DND-41 (cell line): Measurements from ENCODE around the gene UGT1A8.

Experiments
- ATAC-seq: fragments of 200-7000 bp; cut with Tn5 transposase; 3 replicates; pipeline ENCODE4 v1.9.1; 2021; ENCODE audit warnings: low read depth; ENCODE audit not compliant: insufficient read depth
- DNase-seq: peaks from one replicate; pipeline ENCODE4 v3.0.0-alpha.2; 2020
- H2AFZ ChIP-seq: 2 replicates; pipeline ENCODE4 v1.6.0; 2012; ENCODE audit warnings: low read depth, low read length
- H3K27ac ChIP-seq: 2 replicates; pipeline ENCODE4 v1.5.1; 2012; ENCODE audit warnings: low read length, inconsistent platforms
- H3K27me3 ChIP-seq: fragments of 200-600 bp; sonication (generic); 2 replicates; pipeline ENCODE4 v1.6.0; 2012; ENCODE audit warnings: low read length, mild to moderate bottlenecking, inconsistent platforms; ENCODE audit not compliant: insufficient read depth, poor library complexity
- H3K36me3 ChIP-seq: 2 replicates; pipeline ENCODE4 v1.5.1; 2012; ENCODE audit warnings: low read length, inconsistent platforms; ENCODE audit not compliant: insufficient read depth
- H3K4me1 ChIP-seq: 2 replicates; pipeline ENCODE4 v1.5.1; 2012; ENCODE audit warnings: mild to moderate bottlenecking, low read length; ENCODE audit not compliant: insufficient read depth
- H3K4me2 ChIP-seq: 2 replicates; pipeline ENCODE4 v1.6.0; 2012; ENCODE audit warnings: mild to moderate bottlenecking, moderate library complexity, low read length, inconsistent platforms; ENCODE audit not compliant: insufficient read depth
- H3K4me3 ChIP-seq, 2 experiments: fragments of 200-600 bp in 1 of 2; shearing (Covaris generic) in 1 of 2; 2 replicates each; pipeline ENCODE4 v1.5.1; 2012 to 2016; ENCODE audit warnings: inconsistent platforms in 2 of 2, low read length in 2 of 2, mild to moderate bottlenecking in 2 of 2, low read depth in 1 of 2, moderate library complexity in 1 of 2
- H3K79me2 ChIP-seq: 2 replicates; pipeline ENCODE4 v1.6.0; 2012; ENCODE audit warnings: low read length, inconsistent platforms; ENCODE audit not compliant: insufficient read depth
- H3K9ac ChIP-seq: 2 replicates; pipeline ENCODE4 v1.6.0; 2012; ENCODE audit warnings: low read depth, mild to moderate bottlenecking, inconsistent platforms, low read length, moderate library complexity
- H3K9me3 ChIP-seq: 2 replicates; pipeline ENCODE4 v1.5.1; 2012; ENCODE audit warnings: low read length, moderate library complexity, mild to moderate bottlenecking, inconsistent platforms; ENCODE audit not compliant: insufficient read depth, severe bottlenecking
- H4K20me1 ChIP-seq: 2 replicates; pipeline ENCODE4 v1.6.0; 2012; ENCODE audit warnings: low read length; ENCODE audit not compliant: insufficient read depth
- EZH2 ChIP-seq: IDR thresholded peaks from 3 replicates; pipeline ENCODE4 v1.6.1; 2012; ENCODE audit warnings: borderline replicate concordance, low read depth, mild to moderate bottlenecking, moderate library complexity, low read length, inconsistent platforms; ENCODE audit not compliant: severe bottlenecking
- TF ChIP-seq, protein P1 (sequence below): IDR thresholded peaks from 2 replicates; pipeline ENCODE4 v1.5.1; 2012; ENCODE audit warnings: borderline replicate concordance, low read length, moderate library complexity, mild to moderate bottlenecking; ENCODE audit not compliant: poor library complexity, severe bottlenecking; ENCODE audit errors: extremely low read depth

Gene UGT1A8

DNA sequence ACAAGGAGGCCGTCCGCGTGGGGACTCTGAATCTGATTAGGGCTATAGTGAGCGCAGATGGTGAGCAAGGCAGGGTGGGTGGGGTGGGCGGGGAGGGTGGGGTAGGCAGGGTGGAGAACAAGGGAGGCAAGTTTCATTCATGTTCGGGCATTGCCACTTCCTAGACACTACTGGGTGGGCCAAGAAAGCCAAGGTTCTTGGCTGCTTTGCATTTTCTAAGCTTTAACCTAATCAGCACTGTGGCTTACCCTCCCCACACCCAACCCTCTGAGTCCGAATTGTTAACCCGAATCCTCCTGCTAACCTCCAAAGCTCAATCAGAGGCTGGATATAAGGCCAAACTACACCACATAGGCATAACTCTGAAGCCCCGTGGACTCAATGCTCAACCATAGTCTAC is 178.8 kb downstream of the UGT1A8 start:
- Histone ChIP-seq H3K36me3 (no peaks in the 10 kb centered on the region), H3K27me3 (no peaks in the 10 kb centered on the region), H3K4me2 (no peak overlapping the region), H3K79me2 (no peaks in the 10 kb centered on the region), H3K9me3 (no peaks in the 10 kb centered on the region), H3K9ac (no peak overlapping the region), H3K27ac (no peak overlapping the region), H4K20me1 (no peaks in the 10 kb centered on the region), H3K4me3 (no peak overlapping the region), H3K4me1 (no peaks in the 10 kb centered on the region), H2AFZ (no peak overlapping the region)
- DNase-seq (no peak), ATAC-seq (no peak)
- no peak for TF ChIP-seq EZH2
- TF ChIP-seq, protein P1, sequence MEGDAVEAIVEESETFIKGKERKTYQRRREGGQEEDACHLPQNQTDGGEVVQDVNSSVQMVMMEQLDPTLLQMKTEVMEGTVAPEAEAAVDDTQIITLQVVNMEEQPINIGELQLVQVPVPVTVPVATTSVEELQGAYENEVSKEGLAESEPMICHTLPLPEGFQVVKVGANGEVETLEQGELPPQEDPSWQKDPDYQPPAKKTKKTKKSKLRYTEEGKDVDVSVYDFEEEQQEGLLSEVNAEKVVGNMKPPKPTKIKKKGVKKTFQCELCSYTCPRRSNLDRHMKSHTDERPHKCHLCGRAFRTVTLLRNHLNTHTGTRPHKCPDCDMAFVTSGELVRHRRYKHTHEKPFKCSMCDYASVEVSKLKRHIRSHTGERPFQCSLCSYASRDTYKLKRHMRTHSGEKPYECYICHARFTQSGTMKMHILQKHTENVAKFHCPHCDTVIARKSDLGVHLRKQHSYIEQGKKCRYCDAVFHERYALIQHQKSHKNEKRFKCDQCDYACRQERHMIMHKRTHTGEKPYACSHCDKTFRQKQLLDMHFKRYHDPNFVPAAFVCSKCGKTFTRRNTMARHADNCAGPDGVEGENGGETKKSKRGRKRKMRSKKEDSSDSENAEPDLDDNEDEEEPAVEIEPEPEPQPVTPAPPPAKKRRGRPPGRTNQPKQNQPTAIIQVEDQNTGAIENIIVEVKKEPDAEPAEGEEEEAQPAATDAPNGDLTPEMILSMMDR, result no peak

DNA sequence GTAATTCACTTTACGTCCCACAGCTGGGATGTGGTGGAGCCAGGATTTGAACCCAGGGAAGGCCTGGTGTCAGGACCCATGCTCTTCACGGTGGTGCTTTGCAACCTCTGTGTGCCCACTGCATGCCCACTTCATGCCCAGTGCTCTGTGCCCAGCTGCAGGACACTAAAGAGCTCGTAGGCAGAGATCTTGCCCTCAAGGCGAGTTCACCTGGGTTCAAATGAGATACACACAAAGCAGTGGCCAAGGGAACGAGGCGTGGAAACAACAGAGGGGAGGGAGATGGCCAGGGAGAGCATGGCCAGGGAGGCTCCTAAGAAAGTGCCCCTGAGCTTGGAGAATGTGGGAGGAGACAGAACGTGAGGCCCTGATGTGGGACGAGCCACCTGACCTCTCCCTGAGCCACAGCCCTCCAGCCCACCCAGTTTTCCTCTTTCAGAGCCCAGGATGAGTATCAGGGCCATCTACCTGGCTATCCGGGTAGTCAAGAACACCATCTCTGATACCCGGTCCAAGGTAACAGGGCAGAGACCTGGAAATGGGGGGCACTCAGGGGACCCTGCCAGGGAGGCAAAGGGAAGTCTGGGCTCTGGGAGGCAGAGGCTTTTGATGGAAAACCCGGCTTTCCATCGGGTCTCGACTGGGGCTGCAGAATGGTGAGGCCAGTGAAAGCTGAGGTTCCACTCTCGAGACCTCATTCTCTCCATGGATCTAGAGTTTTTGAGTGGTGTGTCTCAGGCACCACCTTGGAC is 181.1 kb downstream of the UGT1A8 start:
- Histone ChIP-seq H3K27me3 (no peaks in the 10 kb centered on the region), H3K9ac (no peak overlapping the region), H3K4me3 (no peak overlapping the region), H3K4me2 (no peak overlapping the region), H3K27ac (no peak overlapping the region), H4K20me1 (no peaks in the 10 kb centered on the region), H3K4me1 (no peaks in the 10 kb centered on the region), H3K79me2 (no peaks in the 10 kb centered on the region), H2AFZ (no peak overlapping the region), H3K36me3 (no peaks in the 10 kb centered on the region), H3K9me3 (no peaks in the 10 kb centered on the region)
- DNase-seq, result no peak
- TF ChIP-seq, protein P1, result no peak
- TF ChIP-seq EZH2, result no peak
- no peak for ATAC-seq

- ATAC-seq, result no peak
- no peak for DNase-seq
These were observed 181.7 kb downstream of the UGT1A8 start for GRCh38 chr2:233799087-233799665.

DNA sequence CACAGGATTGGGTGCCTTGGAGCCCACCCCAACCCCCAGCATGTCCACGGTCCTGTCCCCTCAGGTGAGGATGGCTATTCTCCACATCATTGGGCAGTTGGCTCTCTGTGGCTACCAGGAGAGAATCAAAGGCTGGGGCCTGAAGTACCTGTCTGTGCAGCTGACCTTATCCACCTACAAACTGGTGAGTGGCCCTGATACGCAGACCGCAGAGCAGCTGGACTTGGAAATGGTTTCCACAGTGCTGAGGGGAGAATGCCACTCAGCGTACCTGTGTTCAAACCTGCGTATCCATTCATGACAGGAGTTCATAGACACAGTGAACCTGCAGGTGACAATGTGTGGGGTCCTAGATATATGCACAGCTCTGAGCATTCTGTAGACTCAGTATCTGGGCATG is 182.3 kb downstream of the UGT1A8 start:
- Histone ChIP-seq H4K20me1 (no peaks in the 10 kb centered on the region), H3K79me2 (no peaks in the 10 kb centered on the region), H3K4me1 (no peaks in the 10 kb centered on the region), H3K9me3 (no peaks in the 10 kb centered on the region), H3K9ac (no peak overlapping the region), H3K36me3 (no peaks in the 10 kb centered on the region), H3K4me3 (no peak overlapping the region), H3K27ac (no peak overlapping the region), H3K27me3 (no peaks in the 10 kb centered on the region), H3K4me2 (no peak overlapping the region), H2AFZ (no peak overlapping the region)
- ATAC-seq (no peak), DNase-seq (no peak)
- TF ChIP-seq EZH2, result no peak
- TF ChIP-seq, protein P1, result no peak

More at GRCh38 chr2:233799087-233799665, 181.7 kb downstream of the UGT1A8 start:
- Histone ChIP-seq H3K27ac (no peak overlapping the region), H3K4me3 (no peak overlapping the region), H3K27me3 (no peaks in the 10 kb centered on the region), H3K79me2 (no peaks in the 10 kb centered on the region), H3K9me3 (no peaks in the 10 kb centered on the region), H3K36me3 (no peaks in the 10 kb centered on the region), H3K9ac (no peak overlapping the region), H2AFZ (no peak overlapping the region), H4K20me1 (no peaks in the 10 kb centered on the region), H3K4me1 (no peaks in the 10 kb centered on the region), H3K4me2 (no peak overlapping the region)
- TF ChIP-seq EZH2, result no peak
